ENCODE data around the gene GRID2.

DNA sequence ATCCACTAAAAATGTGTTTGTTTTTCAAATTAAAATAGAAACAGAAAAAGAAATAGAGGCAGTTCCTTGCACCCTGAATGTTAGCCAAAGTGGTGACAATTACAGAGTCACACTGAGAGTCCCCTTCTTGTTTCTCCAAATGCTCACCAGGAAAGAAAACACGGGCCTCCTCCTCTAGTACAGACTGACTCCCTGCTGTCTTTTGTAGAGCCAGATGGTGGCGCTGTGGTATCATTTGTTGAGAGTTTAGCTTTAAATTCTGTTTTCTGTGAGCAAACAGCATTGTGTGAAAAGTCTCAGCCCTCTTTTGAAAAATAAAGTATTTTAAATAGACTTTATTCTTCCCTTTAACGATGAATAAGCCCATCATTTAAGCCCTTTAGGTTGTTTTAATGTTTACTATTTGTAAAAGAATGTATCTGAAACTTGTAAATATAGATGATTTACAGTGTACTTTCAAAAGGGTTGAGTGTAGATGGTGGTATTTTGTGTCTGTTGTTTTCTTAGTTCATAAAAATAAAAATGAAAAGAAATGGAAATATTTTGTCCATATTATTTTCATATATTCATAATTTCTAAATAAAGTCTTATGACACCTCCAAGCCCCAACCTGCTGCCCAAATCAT, 1487.9 kb downstream of the GRID2 start:
- no peak for TF ChIP-seq TAF1 (IDR thresholded peaks at IDR 0.05; ENCODE audit: borderline replicate concordance, low read depth, low read length)
- TF ChIP-seq POLR2A (IDR thresholded peaks at IDR 0.05; ENCODE audit: low read depth, low read length): no peak
- no peak for TF ChIP-seq POLR2AphosphoS5 (IDR thresholded peaks at IDR 0.05; ENCODE audit: low read depth, low read length)
